ENCODE results near the gene DHRS12.

DHRS12 gene

GRCh38 chr13:51719394-51719793 lies 84.6 kb downstream of the DHRS12 start:
- Histone ChIP-seq H3K36me3 (ENCODE audit: control insufficient read depth, insufficient read depth, low read length) (no peaks in the 10 kb centered on the region), H3K4me3 (replicated peaks; ENCODE audit: low read depth, low read length) (no peak overlapping the region), H3K27me3 (replicated peaks; ENCODE audit: control insufficient read depth, insufficient read depth, low read length) (no peaks in the 10 kb centered on the region)
- DNase-seq (ENCODE audit: extremely low read depth, insufficient read length), result no peak
- no peak for TF ChIP-seq CTCF (IDR thresholded peaks at IDR 0.05; ENCODE audit: insufficient read depth, low read length, poor library complexity, severe bottlenecking)
